Immature natural killer cell (primary cell): ENCODE data around the gene KLHL28. TPM values are rescaled to one million over a fixed set of nuclear protein-coding genes. Genes with fewer than 3 reads are reported as not detected.
A peak's percentile ranks its signal among the peaks of the same experiment; 100 is the strongest.

ENCODE experiments used
- DNase-seq, 3 donors: peaks; one replicate each; pipeline ENCODE4 v3.0.0; 2022; ENCODE audit warnings: mixed read lengths in 1 of 3
- H3K27ac Mint-ChIP-seq, 6 donors: one replicate each; pipeline ENCODE4 v1.8.0; 2020; ENCODE audit warnings: mixed read lengths in 6 of 6, mild to moderate bottlenecking in 5 of 6, inconsistent platforms in 4 of 6, moderate library complexity in 3 of 6
- H3K27me3 Mint-ChIP-seq, 3 donors: one replicate each; pipeline ENCODE4 v1.8.0; 2020 to 2021; ENCODE audit warnings: low read depth in 3 of 3, mild to moderate bottlenecking in 3 of 3, mixed read lengths in 3 of 3, moderate library complexity in 3 of 3, inconsistent platforms in 1 of 3
- H3K36me3 Mint-ChIP-seq, 3 donors: one replicate each; pipeline ENCODE4 v1.8.0; 2020; ENCODE audit warnings: mixed read lengths in 3 of 3, inconsistent platforms in 2 of 3, mild to moderate bottlenecking in 2 of 3
- H3K4me1 Mint-ChIP-seq, 2 donors: one replicate each; pipeline ENCODE4 v1.8.0; 2020; ENCODE audit warnings: inconsistent platforms in 2 of 2, mild to moderate bottlenecking in 2 of 2, mixed read lengths in 2 of 2, moderate library complexity in 1 of 2
- H3K4me3 Mint-ChIP-seq, 5 donors: one replicate each; pipeline ENCODE4 v1.8.0; 2020; ENCODE audit warnings: mild to moderate bottlenecking in 5 of 5, mixed read lengths in 5 of 5, inconsistent platforms in 3 of 5, moderate library complexity in 3 of 5
- H3K9me3 Mint-ChIP-seq, 6 donors: one replicate each; pipeline ENCODE4 v1.8.0; 2020; ENCODE audit warnings: mild to moderate bottlenecking in 6 of 6, mixed read lengths in 6 of 6, inconsistent platforms in 4 of 6, moderate library complexity in 3 of 6
- polyA plus RNA-seq, 3 donors: library from polyadenylated mRNA; unstranded; fragments of 300-500 nt; fragmentation: Illumina TruSeq; gene quantifications; one replicate each; pipeline ENCODE4 v1.2.3, GENCODE V29; 2021

KLHL28 gene
- polyA plus RNA-seq = 10 to 100 TPM; 32.1 to 79.9 (median 36.3) TPM

- H3K4me1 Mint-ChIP-seq = peaks cover 4 to 24% of the 10 kb centered on the region in 2 donors
- H3K4me3 Mint-ChIP-seq = no peak within 1 kb of the TSS
- DNase-seq = peak; percentile 97
- no peak within 1 kb of the TSS for H3K27ac Mint-ChIP-seq
- peaks cover 8 to 16% (median 11%) of the 10 kb centered on the region in 3 donors for H3K36me3 Mint-ChIP-seq
- H3K9me3 Mint-ChIP-seq = peaks cover 6 to 21% (median 14%) of the 10 kb centered on the region in 6 donors
- no peaks in the 10 kb centered on the region for H3K27me3 Mint-ChIP-seq
These were observed at the start of gene KLHL28, which contains the start of gene TOGARAM1 for GRCh38 chr14:44961554-44962333. KLHL28 (minus strand) TSS chr14:44961947; CDS start chr14:44945928, 16,019 bp downstream. TOGARAM1 (plus strand) TSS chr14:44962190; CDS start chr14:44962422, 232 bp downstream.

GRCh38 chr14:45003924-45004323 is 42.2 kb upstream of the KLHL28 start:
- Mint-ChIP-seq H3K36me3 (peaks cover 5 to 21% (median 12%) of the 10 kb centered on the region in 3 donors), H3K4me1 (no peaks in the 10 kb centered on the region), H3K9me3 (no peaks in the 10 kb centered on the region), H3K27me3 (no peaks in the 10 kb centered on the region), H3K4me3 (no peak overlapping the region), H3K27ac (no peak overlapping the region)
- DNase-seq = no peak

- Mint-ChIP-seq H3K27ac (peak overlapping the region in 1 of 6 donors; percentile 2), H3K27me3 (peaks cover 0 to 3% (median 0%) of the 10 kb centered on the region in 3 donors), H3K36me3 (peaks cover 15 to 29% (median 27%) of the 10 kb centered on the region in 3 donors), H3K4me3 (no peak overlapping the region), H3K4me1 (peaks cover 6 to 18% of the 10 kb centered on the region in 2 donors), H3K9me3 (no peaks in the 10 kb centered on the region)
- no peak for DNase-seq
These were observed 34.1 kb upstream of the KLHL28 start for GRCh38 chr14:44995770-44996294.

- Mint-ChIP-seq H3K36me3 (peaks cover 12 to 26% (median 23%) of the 10 kb centered on the region in 3 donors), H3K4me1 (peaks cover 10 to 23% of the 10 kb centered on the region in 2 donors), H3K9me3 (no peaks in the 10 kb centered on the region), H3K4me3 (no peak overlapping the region), H3K27me3 (peaks cover 0 to 3% (median 0%) of the 10 kb centered on the region in 3 donors), H3K27ac (no peak overlapping the region)
- DNase-seq = no peak
These were observed 33.4 kb upstream of the KLHL28 start for GRCh38 chr14:44995196-44995595.

GRCh38 chr14:44990533-44990932 is 28.8 kb upstream of the KLHL28 start:
- H3K4me3 Mint-ChIP-seq = no peak overlapping the region
- peaks cover 17 to 30% of the 10 kb centered on the region in 2 donors for H3K4me1 Mint-ChIP-seq
- no peaks in the 10 kb centered on the region for H3K9me3 Mint-ChIP-seq
- peak overlapping the region in 3 of 6 donors; percentile 23 to 68 (median 66) for H3K27ac Mint-ChIP-seq
- H3K36me3 Mint-ChIP-seq = peaks cover 0 to 8% (median 4%) of the 10 kb centered on the region in 3 donors
- no peak for DNase-seq
- H3K27me3 Mint-ChIP-seq = no peaks in the 10 kb centered on the region

GRCh38 chr14:44989497-44990440 is 28.0 kb upstream of the KLHL28 start:
- H3K9me3 Mint-ChIP-seq = no peaks in the 10 kb centered on the region
- peaks cover 17 to 30% of the 10 kb centered on the region in 2 donors for H3K4me1 Mint-ChIP-seq
- no peak overlapping the region for H3K4me3 Mint-ChIP-seq
- peaks cover 0 to 8% (median 4%) of the 10 kb centered on the region in 3 donors for H3K36me3 Mint-ChIP-seq
- DNase-seq = no peak
- no peaks in the 10 kb centered on the region for H3K27me3 Mint-ChIP-seq
- peak overlapping the region; percentile 23 to 83 (median 64) for H3K27ac Mint-ChIP-seq

- H3K4me1 Mint-ChIP-seq = peaks cover 17 to 30% of the 10 kb centered on the region in 2 donors
- no peaks in the 10 kb centered on the region for H3K27me3 Mint-ChIP-seq
- H3K4me3 Mint-ChIP-seq = no peak overlapping the region
- no peaks in the 10 kb centered on the region for H3K9me3 Mint-ChIP-seq
- peak overlapping the region in 1 of 6 donors; percentile 9 for H3K27ac Mint-ChIP-seq
- H3K36me3 Mint-ChIP-seq = peaks cover 0 to 7% (median 3%) of the 10 kb centered on the region in 3 donors
- DNase-seq = no peak
These were observed 26.9 kb upstream of the KLHL28 start for GRCh38 chr14:44988694-44989093.

GRCh38 chr14:44982594-44982993 is 20.8 kb upstream of the KLHL28 start:
- DNase-seq = no peak
- Mint-ChIP-seq H3K4me1 (peaks cover 2 to 13% of the 10 kb centered on the region in 2 donors), H3K4me3 (no peak overlapping the region), H3K27me3 (peaks cover 0 to 1% (median 0%) of the 10 kb centered on the region in 3 donors), H3K9me3 (no peaks in the 10 kb centered on the region), H3K36me3 (no peaks in the 10 kb centered on the region), H3K27ac (peak overlapping the region in 2 of 6 donors; percentile 21 to 25)

GRCh38 chr14:44981198-44981597 is 19.5 kb upstream of the KLHL28 start:
- peaks cover 0 to 2% (median 0%) of the 10 kb centered on the region in 3 donors for H3K27me3 Mint-ChIP-seq
- H3K9me3 Mint-ChIP-seq = no peaks in the 10 kb centered on the region
- peaks cover 0 to 15% of the 10 kb centered on the region in 2 donors for H3K4me1 Mint-ChIP-seq
- DNase-seq = no peak
- H3K4me3 Mint-ChIP-seq = no peak overlapping the region
- peaks cover 0 to 1% (median 0%) of the 10 kb centered on the region in 3 donors for H3K36me3 Mint-ChIP-seq
- H3K27ac Mint-ChIP-seq = peak overlapping the region in 1 of 6 donors; percentile 4

- no peak overlapping the region for H3K27ac Mint-ChIP-seq
- H3K9me3 Mint-ChIP-seq = no peaks in the 10 kb centered on the region
- peaks cover 0 to 21% of the 10 kb centered on the region in 2 donors for H3K4me1 Mint-ChIP-seq
- DNase-seq = no peak
- no peak overlapping the region for H3K4me3 Mint-ChIP-seq
- H3K27me3 Mint-ChIP-seq = peaks cover 0 to 2% (median 0%) of the 10 kb centered on the region in 3 donors
- H3K36me3 Mint-ChIP-seq = peaks cover 0 to 3% (median 0%) of the 10 kb centered on the region in 3 donors
These were observed 18.1 kb upstream of the KLHL28 start for GRCh38 chr14:44979740-44980356.

- Mint-ChIP-seq H3K36me3 (peaks cover 0 to 3% (median 0%) of the 10 kb centered on the region in 3 donors), H3K9me3 (no peaks in the 10 kb centered on the region), H3K27ac (no peak overlapping the region), H3K4me1 (peaks cover 0 to 27% of the 10 kb centered on the region in 2 donors), H3K27me3 (peaks cover 0 to 2% (median 0%) of the 10 kb centered on the region in 3 donors), H3K4me3 (no peak overlapping the region)
- DNase-seq = no peak
These were observed 17.5 kb upstream of the KLHL28 start for GRCh38 chr14:44979273-44979672.

GRCh38 chr14:44971459-44971858 is 9.7 kb upstream of the KLHL28 start:
- H3K27ac Mint-ChIP-seq = no peak overlapping the region
- peaks cover 46 to 89% of the 10 kb centered on the region in 2 donors for H3K4me1 Mint-ChIP-seq
- no peak overlapping the region for H3K4me3 Mint-ChIP-seq
- peaks cover 0 to 22% (median 11%) of the 10 kb centered on the region in 6 donors for H3K9me3 Mint-ChIP-seq
- H3K36me3 Mint-ChIP-seq = peaks cover 22 to 48% (median 43%) of the 10 kb centered on the region in 3 donors
- DNase-seq = no peak
- H3K27me3 Mint-ChIP-seq = peaks cover 0 to 1% (median 0%) of the 10 kb centered on the region in 3 donors

GRCh38 chr14:44970907-44971306 is 9.2 kb upstream of the KLHL28 start:
- Mint-ChIP-seq H3K27me3 (no peaks in the 10 kb centered on the region), H3K4me1 (peaks cover 46 to 86% of the 10 kb centered on the region in 2 donors), H3K9me3 (peaks cover 0 to 22% (median 11%) of the 10 kb centered on the region in 6 donors), H3K27ac (no peak overlapping the region), H3K36me3 (peaks cover 22 to 45% (median 43%) of the 10 kb centered on the region in 3 donors), H3K4me3 (no peak overlapping the region)
- DNase-seq = no peak
